GM19397 (cell line): ENCODE measurements around the gene CCDC6.

ENCODE experiments used
- ATAC-seq: cut with Tn5 transposase; IDR thresholded peaks from one replicate; pipeline ENCODE4 v1.9.1; 2021; ENCODE audit warnings: mild to moderate bottlenecking, moderate library complexity; ENCODE audit not compliant: unreplicated experiment

Gene CCDC6

GRCh38 chr10:59856104-59856503 lies 50.3 kb downstream of the CCDC6 start:
- ATAC-seq: no peak

DNA sequence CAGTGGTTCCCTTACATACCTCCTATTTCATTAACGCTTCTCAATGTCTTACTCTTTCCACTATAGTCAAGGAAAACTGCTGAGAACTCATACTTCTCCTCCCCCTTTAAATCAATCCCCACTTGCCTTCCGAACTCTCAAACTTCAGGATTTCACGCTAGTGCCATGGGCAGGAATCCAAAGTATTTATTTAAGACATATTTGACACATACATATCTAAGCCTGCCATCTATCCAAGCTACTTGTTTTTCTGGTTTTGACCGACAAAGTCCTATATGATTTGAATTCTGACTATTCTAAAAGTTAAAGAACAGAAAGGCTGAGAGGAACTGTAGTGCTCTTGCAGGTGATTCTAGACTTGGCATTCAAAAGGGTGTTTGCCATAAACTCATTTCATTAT lies 51.8 kb downstream of the CCDC6 start:
- no peak for ATAC-seq

DNA sequence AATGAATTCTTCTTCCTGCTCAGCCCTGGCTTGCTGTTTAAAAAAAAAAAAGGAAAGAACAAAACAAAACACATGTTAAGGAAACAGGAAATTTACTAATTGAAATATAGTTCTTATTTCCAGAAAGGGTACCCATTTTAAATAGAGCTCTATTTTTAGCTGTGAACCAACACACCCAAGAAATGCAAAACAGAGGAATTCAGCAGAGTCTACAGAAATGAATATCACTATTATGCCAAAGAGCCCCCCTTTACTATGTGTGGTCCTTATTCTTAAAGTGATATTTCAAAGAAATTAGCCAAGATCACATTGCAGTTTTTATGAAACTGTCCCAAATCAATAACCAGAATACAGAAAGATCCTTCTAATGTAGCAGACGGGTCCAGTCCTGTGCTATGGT lies 53.7 kb downstream of the CCDC6 start:
- no peak for ATAC-seq

DNA sequence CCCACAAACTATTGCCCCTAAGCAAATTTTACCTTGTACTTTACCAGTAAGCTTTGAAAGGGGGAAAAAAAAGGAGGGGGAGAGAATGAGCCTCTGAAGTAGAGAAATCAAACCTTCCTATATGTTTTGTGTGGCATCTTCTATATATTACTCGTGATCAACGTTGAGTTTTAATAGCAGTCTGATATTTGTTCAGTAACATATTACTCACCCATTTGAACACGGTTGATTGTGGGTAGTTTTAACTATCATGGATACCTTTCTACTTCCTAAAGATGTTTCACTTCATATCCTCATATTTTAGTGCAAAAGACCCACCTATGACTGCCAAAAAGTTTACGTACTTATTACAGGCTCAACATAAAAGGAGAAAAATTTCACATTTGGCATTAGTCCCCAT lies 54.5 kb downstream of the CCDC6 start:
- ATAC-seq: no peak

DNA sequence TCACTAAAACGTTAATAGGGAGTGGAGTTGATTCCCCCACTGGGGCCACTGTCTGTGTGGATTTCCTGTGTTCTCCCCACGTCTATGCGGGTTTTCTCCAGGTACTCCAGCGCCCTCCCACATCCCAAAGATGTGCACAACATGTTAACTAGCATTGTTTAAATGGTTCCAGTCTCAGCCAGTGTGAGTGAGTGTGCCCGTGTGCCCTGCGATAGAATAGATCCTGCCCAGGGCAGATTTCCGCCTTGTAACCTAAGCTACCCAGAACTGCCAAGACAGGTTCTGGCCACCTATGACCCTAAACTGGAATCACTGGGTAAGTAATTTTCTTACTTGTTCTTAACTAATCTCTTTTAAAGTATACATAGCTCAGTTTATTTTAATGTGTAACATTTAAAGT lies 58.5 kb downstream of the CCDC6 start:
- no peak for ATAC-seq

DNA sequence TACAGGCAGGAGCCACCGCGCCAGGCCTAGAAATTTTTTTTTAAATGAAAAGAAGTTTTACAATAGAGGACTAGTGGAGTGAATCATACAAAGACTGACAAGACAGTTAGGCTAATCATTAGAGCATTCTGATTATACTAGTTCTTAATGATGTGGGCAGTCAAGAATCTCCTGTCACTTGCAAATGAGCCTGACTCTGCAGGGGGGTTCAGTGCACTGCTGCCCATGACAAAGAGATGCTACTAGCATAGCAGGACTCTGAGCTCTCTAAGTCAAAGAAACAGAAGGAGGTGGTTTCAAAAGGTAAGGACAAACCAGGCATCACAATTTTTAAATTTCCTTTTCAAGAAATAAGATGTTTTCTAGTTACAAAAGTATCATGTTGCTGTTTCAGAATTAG lies 59.0 kb downstream of the CCDC6 start:
- ATAC-seq: no peak

DNA sequence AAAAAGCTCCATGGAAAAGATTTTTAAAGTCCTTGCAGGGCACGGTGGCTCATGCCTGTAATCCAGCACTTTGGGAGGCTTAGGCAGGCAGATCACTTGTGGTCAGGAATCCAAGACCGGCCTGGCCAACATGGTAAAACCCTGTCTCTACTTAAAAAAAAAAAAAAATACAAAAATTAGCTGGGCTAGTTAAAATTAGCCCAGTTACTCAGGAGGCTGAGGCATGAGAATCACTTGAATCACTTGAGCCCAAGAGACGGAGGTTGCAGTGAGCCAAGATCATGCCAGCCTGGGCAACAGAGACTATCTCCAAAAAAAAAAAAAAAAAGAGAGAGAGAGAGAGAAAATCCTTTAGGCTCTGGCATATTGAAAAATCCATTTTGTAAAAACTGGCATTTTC lies 61.9 kb downstream of the CCDC6 start:
- no peak for ATAC-seq

DNA sequence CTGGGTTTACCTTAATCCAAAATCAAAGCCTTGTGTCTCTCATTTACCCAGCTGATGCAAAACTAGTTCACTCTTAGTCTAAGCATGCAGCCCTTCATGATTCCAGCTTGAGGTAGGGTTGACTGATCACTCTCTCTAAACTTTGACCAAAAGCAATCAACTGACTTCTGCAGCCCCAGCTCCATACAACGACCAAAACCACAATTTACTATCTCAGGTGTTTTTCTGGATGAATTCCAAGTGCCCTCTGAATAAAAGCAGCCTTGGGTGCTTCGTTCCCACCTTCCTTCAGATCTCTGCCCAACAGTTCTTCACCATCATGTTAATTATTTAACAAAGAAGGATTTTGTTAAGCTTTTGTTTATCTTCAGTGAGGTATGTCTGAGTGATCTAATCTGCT lies 62.6 kb downstream of the CCDC6 start:
- ATAC-seq: no peak

GRCh38 chr10:59839576-59839975 lies 66.8 kb downstream of the CCDC6 start:
- no peak for ATAC-seq

DNA sequence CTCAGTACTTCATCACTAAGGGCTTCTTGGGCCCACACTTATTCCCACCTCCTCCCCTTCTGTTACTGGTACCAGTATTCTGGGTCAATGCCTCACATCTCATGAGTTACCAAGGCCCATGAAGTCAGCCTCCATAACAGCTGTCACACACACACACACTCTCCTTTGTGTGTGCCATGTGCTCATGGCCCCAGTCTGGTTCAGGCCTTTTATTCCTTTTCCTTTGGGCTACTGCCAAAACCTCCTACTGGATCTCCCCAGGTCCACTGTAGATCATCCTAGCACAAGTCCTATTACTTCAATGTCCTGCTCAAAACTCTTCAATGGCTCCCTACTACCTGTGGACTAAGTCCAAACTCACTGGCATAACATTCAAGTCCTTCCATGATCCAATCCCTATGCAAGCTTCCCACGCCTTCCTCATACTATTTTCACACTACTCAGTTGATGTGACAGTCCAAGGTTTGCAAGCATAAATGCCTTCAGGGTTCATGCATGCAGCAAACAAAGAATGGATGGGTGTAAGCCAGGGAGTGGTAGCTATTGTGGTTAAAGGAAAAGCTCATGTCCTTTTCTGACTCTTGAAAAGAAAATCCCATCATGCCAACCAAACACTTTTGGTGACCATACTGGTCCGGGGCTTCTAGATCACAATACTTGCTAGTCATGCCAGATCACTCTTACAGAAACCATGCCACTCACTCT lies 68.1 kb downstream of the CCDC6 start:
- ATAC-seq: no peak

- ATAC-seq: no peak
Measured at GRCh38 chr10:59833810-59834209, 72.5 kb downstream of the CCDC6 start.

- no peak for ATAC-seq
Measured at GRCh38 chr10:59832506-59832905, 73.8 kb downstream of the CCDC6 start.

DNA sequence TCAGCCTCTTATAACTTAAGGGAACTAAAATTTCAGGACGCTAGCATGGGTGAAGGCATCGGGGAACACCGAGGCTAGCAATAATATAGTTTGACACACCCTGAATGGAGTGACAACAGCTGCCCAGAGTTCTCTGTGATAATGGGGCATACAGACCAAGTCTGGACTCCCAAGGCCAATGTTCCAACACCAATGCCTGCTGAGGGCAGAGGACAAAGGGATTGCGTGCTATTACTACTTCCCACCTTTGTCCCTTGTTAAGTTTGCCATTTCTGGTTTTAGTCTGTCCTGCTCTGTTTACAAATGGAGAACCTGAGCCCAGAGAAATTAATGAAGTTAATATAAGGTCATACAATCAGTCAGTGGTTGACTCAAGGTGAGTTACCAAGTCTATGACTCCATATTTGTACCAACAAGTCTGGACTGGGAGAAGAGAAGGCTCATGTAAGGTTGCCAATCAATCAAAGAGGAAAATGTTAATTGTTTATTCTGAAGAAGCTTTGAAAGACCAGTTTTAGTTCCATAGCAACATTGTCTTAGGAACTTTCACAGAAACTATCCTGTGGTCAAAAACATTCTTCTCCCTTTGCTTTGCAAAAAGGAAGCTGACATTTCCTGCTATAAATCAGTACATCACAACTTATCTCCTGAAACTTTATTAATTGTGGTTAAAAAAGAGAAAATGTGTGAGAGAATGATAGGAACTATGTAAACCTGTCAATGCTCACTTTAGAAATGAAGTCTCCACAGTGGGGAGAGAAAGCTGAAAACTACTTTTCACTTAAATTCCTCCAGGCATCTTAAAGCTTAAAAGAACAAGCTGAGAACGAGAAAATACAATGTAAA lies 74.5 kb downstream of the CCDC6 start:
- ATAC-seq: no peak

GRCh38 chr10:59830601-59831259 lies 75.6 kb downstream of the CCDC6 start:
- no peak for ATAC-seq

DNA sequence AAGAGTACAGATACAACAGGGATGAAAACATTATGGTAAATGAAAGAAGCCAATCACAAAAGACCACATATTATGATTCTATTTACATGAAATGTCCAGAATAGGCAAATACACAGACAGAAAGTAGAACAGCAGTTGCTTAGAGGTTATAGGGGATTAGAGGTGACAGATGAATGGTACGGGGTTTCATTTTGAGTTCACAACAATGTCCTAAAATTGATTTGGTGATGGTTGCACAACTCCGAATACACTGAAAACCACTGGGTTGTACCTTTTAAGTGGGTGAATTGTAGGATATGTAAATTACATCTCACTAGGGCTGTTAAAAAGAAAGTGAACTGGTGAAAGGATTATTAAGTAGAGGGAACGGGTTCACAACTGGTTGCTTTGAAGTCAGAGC lies 76.8 kb downstream of the CCDC6 start:
- ATAC-seq: peak; percentile 72

DNA sequence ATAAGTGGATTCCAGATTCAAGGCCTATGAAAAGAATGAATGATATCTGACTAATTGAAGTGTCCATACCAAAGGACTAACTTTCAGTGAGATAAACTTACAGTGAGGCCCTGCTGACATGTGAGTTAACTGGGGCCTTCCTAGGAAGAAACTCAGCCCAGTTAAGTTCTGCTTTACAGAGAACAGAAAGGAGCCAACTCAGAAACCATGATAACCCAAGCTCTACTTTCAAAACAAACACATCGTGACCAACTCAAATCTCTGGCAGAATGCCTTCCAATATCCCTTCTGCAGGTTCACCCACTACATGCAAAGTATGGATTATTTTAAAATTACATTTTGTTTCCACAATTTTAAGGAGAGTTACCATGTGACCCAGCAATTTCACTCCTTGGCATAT lies 77.3 kb downstream of the CCDC6 start:
- ATAC-seq: no peak

DNA sequence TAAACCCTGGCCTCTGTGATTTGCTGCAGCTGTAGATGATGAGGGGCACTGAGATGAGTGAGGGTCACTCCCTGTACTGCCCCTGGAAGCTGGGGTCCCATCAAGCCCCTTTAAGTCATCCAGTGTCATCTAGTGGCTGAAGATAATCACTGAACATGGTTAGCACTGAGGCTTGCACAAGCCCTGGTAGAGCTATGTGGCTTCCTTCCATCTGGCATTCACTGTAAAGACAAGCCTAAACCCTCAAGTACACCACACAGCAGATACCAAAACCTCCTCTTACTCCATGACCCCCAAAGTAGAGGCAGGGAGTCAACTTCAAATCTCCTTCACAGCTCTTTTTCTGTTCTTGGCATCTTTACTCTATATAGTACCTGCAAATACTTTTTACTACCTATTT lies 80.4 kb downstream of the CCDC6 start:
- ATAC-seq: no peak

DNA sequence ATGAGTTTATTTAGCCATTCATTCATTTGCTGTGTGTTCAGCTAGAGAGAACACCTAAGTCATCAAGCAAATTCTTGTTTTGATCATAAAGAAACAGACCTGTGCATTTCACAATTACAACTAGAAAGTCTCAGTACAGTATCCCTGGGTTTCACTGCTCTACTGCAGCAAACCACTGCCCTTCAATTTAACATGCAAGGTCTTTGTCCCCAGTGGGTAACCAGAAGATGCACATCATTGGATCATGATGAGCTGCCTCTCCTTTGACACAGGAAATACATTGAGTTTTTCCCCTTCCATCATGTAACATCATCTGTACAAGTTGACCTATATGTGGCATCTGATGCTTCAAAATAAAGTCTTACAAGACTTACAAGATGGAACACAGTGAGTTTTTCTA lies 82.6 kb downstream of the CCDC6 start:
- ATAC-seq: no peak

DNA sequence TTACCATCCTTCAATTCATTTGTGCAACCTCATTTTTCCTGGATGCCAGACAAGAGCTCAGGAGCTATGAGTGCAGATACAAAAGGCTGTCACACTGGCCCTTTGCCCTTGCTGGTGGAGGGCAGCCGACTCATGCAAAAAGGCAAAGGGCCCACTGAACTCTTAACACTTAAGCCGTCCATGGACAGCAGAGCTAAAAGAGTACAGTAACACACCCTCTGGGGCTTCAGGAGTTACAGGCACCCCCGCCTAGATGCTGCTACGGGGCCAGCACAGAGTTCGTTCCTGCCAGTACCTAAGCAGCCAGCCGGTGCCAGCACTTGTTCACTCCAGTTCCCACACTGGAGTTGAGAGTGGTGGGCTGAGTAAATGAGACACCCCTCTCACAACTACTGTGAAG lies 83.2 kb downstream of the CCDC6 start:
- ATAC-seq: no peak

GRCh38 chr10:59820471-59820870 lies 85.9 kb downstream of the CCDC6 start:
- no peak for ATAC-seq

GRCh38 chr10:59819683-59820082 lies 86.7 kb downstream of the CCDC6 start:
- no peak for ATAC-seq

DNA sequence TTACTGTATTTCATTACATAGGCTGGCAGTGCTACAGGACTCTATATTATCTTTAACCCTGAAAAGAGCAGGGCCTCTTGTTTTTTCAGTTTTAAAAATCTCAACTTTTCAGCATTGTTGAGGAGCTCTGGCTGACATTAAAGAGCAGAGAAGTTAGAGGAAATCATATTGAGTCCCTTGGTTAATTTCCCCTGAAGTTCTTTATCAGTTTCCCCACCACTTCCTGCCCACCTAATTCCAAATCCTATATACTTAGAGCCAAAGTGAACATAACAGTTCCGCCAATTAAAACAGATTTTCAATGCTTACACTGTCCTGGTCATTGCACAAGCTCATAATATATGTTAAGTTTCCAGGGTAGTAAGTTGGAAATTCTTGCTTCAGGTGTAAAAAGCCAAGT lies 87.1 kb downstream of the CCDC6 start:
- no peak for ATAC-seq
